K562 (cell line): Measurements from ENCODE around the gene ZFAND2A. TPM values are rescaled to one million over a fixed set of nuclear protein-coding genes. Genes with fewer than 3 reads are reported as not detected.

Experiments
- ATAC-seq: fragments of 200-7000 bp; cut with Tn5 transposase; 3 replicates; pipeline ENCODE4 v1.9.1; 2020; ENCODE audit warnings: moderate library complexity
- BruUV-seq: library from RNA; stranded (reverse); fragments of 400-500 nt; replicated peaks from 2 replicates; lab custom pipeline; 2021; lab: Mats Ljungman, UMichigan
- CTCF ChIA-PET: fragments of 300-600 bp; formaldehyde crosslinking; extraction: SDS; loops from one replicate; lab custom pipeline; 2021; ENCODE audit warnings: low intra/inter-chr PET ratio; lab: Yijun Ruan, JAX
- POLR2A ChIA-PET: fragments of 300-600, 350-650 bp; sonication (Branson Sonifier 250); formaldehyde crosslinking; extraction: SDS; loops from one replicate; lab custom pipeline; 2021; ENCODE audit warnings: antibody characterized with exemption, inconsistent platforms; lab: Yijun Ruan, JAX
- DNase-seq, 4 experiments: peaks; one replicate each; pipeline versions ENCODE4 v3.0.0 to v3.0.0-alpha.2; 2011 to 2018; ENCODE audit warnings: low spot score in 3 of 4, mixed read lengths in 3 of 4; ENCODE audit errors: extremely low read depth in 1 of 4
- FAIRE-seq: peaks from 2 replicates; lab custom pipeline; 2011; peaks lifted over from hg19 to GRCh38; lab: Jason Lieb, UNC
- H2AFZ ChIP-seq: 2 replicates; pipeline ENCODE4 v1.6.0; 2011; ENCODE audit warnings: low read depth, low read length, control low read depth, inconsistent platforms
- H3K27ac ChIP-seq: fragments of 200-600 bp; 3 replicates; pipeline ENCODE4 v1.8.0; 2011; ENCODE audit warnings: low read depth, mild to moderate bottlenecking, control low read depth, inconsistent platforms, low read length, moderate library complexity, mixed read lengths; ENCODE audit errors: extremely low read depth
- H3K27me3 ChIP-seq, 2 experiments: fragments of 300-600 bp in 1 of 2; 2 replicates in 1 of 2; 3 replicates in 1 of 2; pipeline versions ENCODE4 v1.6.0 to v1.8.0; 2011; ENCODE audit warnings: inconsistent platforms in 2 of 2, low read length in 2 of 2, mild to moderate bottlenecking in 1 of 2, mixed read lengths in 1 of 2, moderate library complexity in 1 of 2; ENCODE audit not compliant: control insufficient read depth in 2 of 2, insufficient read depth in 2 of 2
- H3K36me3 ChIP-seq: fragments of 300-600 bp; 3 replicates; pipeline ENCODE4 v1.8.0; 2011; ENCODE audit warnings: mild to moderate bottlenecking, low read length, inconsistent platforms; ENCODE audit not compliant: control insufficient read depth, insufficient read depth
- H3K4me1 ChIP-seq, 2 experiments: fragments of 200-600 bp in 1 of 2; replicated peaks in 1 of 2; 2 replicates in 1 of 2; 3 replicates in 1 of 2; pipeline versions ENCODE4 v1.5.1 to v1.8.0; 2011; ENCODE audit warnings: inconsistent platforms in 2 of 2, low read length in 2 of 2, mild to moderate bottlenecking in 1 of 2, mixed read lengths in 1 of 2, moderate library complexity in 1 of 2; ENCODE audit not compliant: control insufficient read depth in 2 of 2, insufficient read depth in 2 of 2
- H3K4me2 ChIP-seq: 2 replicates; pipeline ENCODE4 v1.6.1; 2011; ENCODE audit warnings: low read length, control low read depth, inconsistent platforms, mixed read lengths; ENCODE audit not compliant: insufficient read depth
- H3K4me3 ChIP-seq: fragments of 200-600 bp; sonication (generic), shearing (Covaris generic); 2 replicates; pipeline ENCODE4 v1.5.1; 2016; ENCODE audit warnings: control low read depth, inconsistent platforms
- H3K79me2 ChIP-seq: fragments of 200-600 bp; 3 replicates; pipeline ENCODE4 v1.8.0; 2011; ENCODE audit warnings: low read length, inconsistent platforms; ENCODE audit not compliant: control insufficient read depth, insufficient read depth
- H3K9ac ChIP-seq, 2 experiments: 2 replicates each; pipeline versions ENCODE4 v1.6.0 to v1.6.1; 2011; ENCODE audit warnings: low read depth in 2 of 2, low read length in 2 of 2, control low read depth in 1 of 2, inconsistent platforms in 1 of 2, mild to moderate bottlenecking in 1 of 2, mixed read lengths in 1 of 2; ENCODE audit not compliant: insufficient read depth in 1 of 2
- H3K9me1 ChIP-seq: one replicate; pipeline ENCODE4 v1.6.0; 2011; ENCODE audit warnings: inconsistent platforms, mild to moderate bottlenecking, low read length, moderate library complexity; ENCODE audit not compliant: control insufficient read depth, insufficient read depth
- H3K9me3 ChIP-seq: replicated peaks from 2 replicates; pipeline ENCODE4 v1.5.1; 2011; ENCODE audit warnings: low read depth, low read length, inconsistent platforms; ENCODE audit not compliant: control insufficient read depth, insufficient read depth
- H4K20me1 ChIP-seq: replicated peaks from 2 replicates; pipeline ENCODE4 v1.6.1; 2011; ENCODE audit warnings: low read length, inconsistent platforms, mixed read lengths; ENCODE audit not compliant: control insufficient read depth, insufficient read depth
- BCL6 ChIP-seq: fragments of 250-450 bp; sonication (Bioruptor Pico); IDR thresholded peaks from 2 replicates; pipeline ENCODE4 v1.4.0; 2020
- CBFB ChIP-seq: sonication (generic); formaldehyde crosslinking; IDR thresholded peaks from 2 replicates; pipeline ENCODE4 v1.4.0; 2020; ENCODE audit warnings: mild to moderate bottlenecking, missing genetic modification reagents
- GTF2B ChIP-seq: IDR thresholded peaks from 2 replicates; pipeline ENCODE4 v1.6.1; 2011; ENCODE audit not compliant: insufficient read length; ENCODE audit errors: extremely low read depth
- HBP1 ChIP-seq: fragments of 450-650 bp; formaldehyde crosslinking; IDR thresholded peaks from 2 replicates; pipeline ENCODE4 v1.4.0; 2022; ENCODE audit warnings: missing genetic modification characterization
- MCM7 ChIP-seq, 2 experiments: fragments of 450-650 bp; IDR thresholded peaks; 2 replicates each; pipeline ENCODE4 v1.6.1; 2016 to 2018
- NCOA1 ChIP-seq: fragments of 450-650 bp; IDR thresholded peaks from 2 replicates; pipeline ENCODE4 v1.6.1; 2016; ENCODE audit warnings: low read depth
- NCOA4 ChIP-seq: fragments of 450-650 bp; IDR thresholded peaks from 2 replicates; pipeline ENCODE4 v1.6.1; 2018; ENCODE audit warnings: mild to moderate bottlenecking; ENCODE audit not compliant: partially characterized antibody
- STAT5B ChIP-seq: fragments of 250-450 bp; sonication (Bioruptor Pico); IDR thresholded peaks from 2 replicates; pipeline ENCODE4 v1.8.0; 2021; ENCODE audit warnings: mild to moderate bottlenecking, inconsistent platforms
- TAF15 ChIP-seq: fragments of 200-400 bp; formaldehyde crosslinking; IDR thresholded peaks from 2 replicates; pipeline ENCODE4 v1.6.1; 2017; ENCODE audit warnings: mild to moderate bottlenecking, low read depth, low read length, moderate library complexity
- TAF7 ChIP-seq: fragments of 450-650 bp; IDR thresholded peaks from 2 replicates; pipeline ENCODE4 v1.6.1; 2016; ENCODE audit warnings: missing genetic modification characterization, missing compliant biosample characterization
- XRCC5 ChIP-seq: fragments of 200-400 bp; formaldehyde crosslinking; IDR thresholded peaks from 2 replicates; pipeline ENCODE4 v1.6.1; 2017; ENCODE audit warnings: low read depth, mild to moderate bottlenecking, low read length
- ZNF253 ChIP-seq: fragments of 250-450 bp; sonication (Bioruptor Pico); conservative IDR thresholded peaks from 2 replicates; pipeline ENCODE4 v1.6.1; 2021; ENCODE audit warnings: mild to moderate bottlenecking
- ZNF77 ChIP-seq: fragments of 250-450 bp; sonication (Bioruptor Pico); IDR thresholded peaks from 2 replicates; pipeline ENCODE4 v1.5.0; 2020
- WGBS: fragments of 100-300 bp; shearing (Covaris generic); methylation state at CpG from one replicate; pipeline ENCODE4 v1.1.6; 2016; ENCODE audit warnings: low coverage, mixed read lengths; ENCODE audit not compliant: insufficient coverage; ENCODE audit errors: missing lambda C conversion rate; 5-methylcytosine and 5-hydroxymethylcytosine counted together
- in situ Hi-C: fragments of 300-500 bp; cut with MboI; formaldehyde crosslinking; loops from 4 replicates; pipeline ENCODE4 v1.15.0; 2018; ENCODE audit warnings: inconsistent platforms, mixed read lengths
- intact Hi-C: fragments of 100-400 bp; cut with micrococcal nuclease; formaldehyde crosslinking; loops from 2 replicates; pipeline ENCODE4 v1.14.2; 2022
- polyA plus RNA-seq, 8 experiments: library from polyadenylated mRNA; depleted of rRNA in 4 of 8; stranded (reverse) in 5 of 8; unstranded in 3 of 8; fragments of >200 nt; fragmentation: Nextera tagmentation in 2 of 8; fragmentation: Illumina TruSeq in 1 of 8; extraction: Ambion mirVana in 2 of 8; extraction: Trizol in 1 of 8; gene quantifications; 2 replicates each; pipeline versions ENCODE4 v1.2.1 to v1.2.3, GENCODE V29; 2011 to 2014; ENCODE audit warnings: inconsistent platforms in 1 of 8, missing spikeins in 1 of 8
- total RNA-seq, 7 experiments: library from RNA; depleted of rRNA in 6 of 7; stranded (reverse); fragments of >200 nt in 6 of 7; fragmentation: Illumina TruSeq in 2 of 7; extraction: Trizol in 2 of 7; gene quantifications; 2 replicates each; pipeline versions ENCODE4 v1.2.1 to v1.2.3, GENCODE V29; 2011 to 2021; ENCODE audit warnings: low replicate concordance in 1 of 7

Gene ZFAND2A
- total and polyA plus RNA-seq, 9 of the 15 experiments (the other 6 are each of a cell fraction or from before 2014, with no cell fraction given): 16.8 to 56.8 (median 26.1) TPM

GRCh38 chr7:1108264-1108920 is 51.6 kb downstream of the ZFAND2A start:
- in situ Hi-C loops: no loop called here
- no peak overlapping the region for H3K27ac ChIP-seq
- POLR2A ChIA-PET: interaction anchor here (0.6 kb wide), 1 partner anchor 320 kb away, joined by 4 read pairs; no protein-coding TSS in a partner anchor
- no peak overlapping the region for H3K4me3 ChIP-seq
- peaks cover 0 to 36% of the 10 kb centered on the region in 2 experiments; a peak in 2 of 5 replicates for H3K4me1 ChIP-seq
- FAIRE-seq (no peak), DNase-seq (no peak), ATAC-seq (no peak)
- CTCF ChIA-PET: no interaction called here
- H4K20me1 ChIP-seq: no peaks in the 10 kb centered on the region; the same call in 1 of the 2 replicates
- no peaks in the 10 kb centered on the region for H3K9me1 ChIP-seq
- WGBS: 92% methylated on average over 10 of the region's 30 CpGs
- H3K4me2 ChIP-seq: no peak overlapping the region
- no peak overlapping the region for H2AFZ ChIP-seq
- intact Hi-C loops: no loop called here
- no peak for TF ChIP-seq TAF7
- TF ChIP-seq NCOA4: no peak
- H3K27me3 ChIP-seq: no peaks in the 10 kb centered on the region
- no peaks in the 10 kb centered on the region for H3K36me3 ChIP-seq
- BruUV-seq: no TSS peak
- peaks cover 3% of the 10 kb centered on the region; the same call in 2 of the 3 replicates for H3K79me2 ChIP-seq
- peak overlapping the region in 1 of 2 experiments; percentile 8; a peak in 1 of 4 replicates for H3K9ac ChIP-seq
- no peaks in the 10 kb centered on the region for H3K9me3 ChIP-seq

GRCh38 chr7:1106793-1107421 is 53.1 kb downstream of the ZFAND2A start:
- WGBS: 79% methylated on average over 13 of the region's 20 CpGs
- no TSS peak for BruUV-seq
- no peaks in the 10 kb centered on the region for H3K9me3 ChIP-seq
- TF ChIP-seq NCOA1: no peak
- no peak for TF ChIP-seq ZNF77
- no peak for TF ChIP-seq XRCC5
- TF ChIP-seq CBFB (CRISPR knock-in tag): no peak
- TF ChIP-seq TAF15: no peak
- TF ChIP-seq GTF2B: no peak
- TF ChIP-seq BCL6 (CRISPR knock-in tag): no peak
- no peak for TF ChIP-seq HBP1 (CRISPR knock-in tag)
- no peak for TF ChIP-seq MCM7 (IDR thresholded peaks at IDR 0.05)
- TF ChIP-seq ZNF253: no peak
- no peak for TF ChIP-seq STAT5B (CRISPR knock-in tag)

More at GRCh38 chr7:1106793-1107421, 53.1 kb downstream of the ZFAND2A start:
- ATAC-seq (no peak), FAIRE-seq (no peak), DNase-seq (no peak)
- peaks cover 0 to 35% of the 10 kb centered on the region in 2 experiments; a peak in 2 of 5 replicates for H3K4me1 ChIP-seq
- no peaks in the 10 kb centered on the region; the same call in 1 of the 2 replicates for H4K20me1 ChIP-seq
- peaks cover 3% of the 10 kb centered on the region; the same call in 2 of the 3 replicates for H3K79me2 ChIP-seq
- H3K27me3 ChIP-seq: no peaks in the 10 kb centered on the region
- peak overlapping the region in 1 of 2 experiments; percentile 49; a peak in 1 of 4 replicates for H3K9ac ChIP-seq
- no peak overlapping the region for H2AFZ ChIP-seq
- ChIA-PET CTCF (no interaction called here), POLR2A (interaction anchor here (0.6 kb wide), 2 partner anchors 48 to 129 kb away, joined by 3 to 5 read pairs; no protein-coding TSS in a partner anchor)
- H3K36me3 ChIP-seq: no peaks in the 10 kb centered on the region
- intact Hi-C loops (no loop called here), in situ Hi-C loops (no loop called here)
- no peak overlapping the region for H3K27ac ChIP-seq
- H3K4me2 ChIP-seq: no peak overlapping the region
- H3K9me1 ChIP-seq: no peaks in the 10 kb centered on the region
- no peak overlapping the region for H3K4me3 ChIP-seq
